CD14-positive monocyte (primary cell): ENCODE measurements around the gene ACVRL1. TPM values are rescaled to one million over a fixed set of nuclear protein-coding genes. Genes with fewer than 3 reads are reported as not detected.
A peak's percentile ranks its signal among the peaks of the same experiment; 100 is the strongest.

Experiments used
- DNase-seq, 3 donors: peaks; one replicate each; pipeline ENCODE4 v3.0.0-alpha.2; 2011 to 2022
- H2AFZ ChIP-seq: 2 replicates; pipeline ENCODE4 v1.6.0; 2012; ENCODE audit warnings: mild to moderate bottlenecking, low read depth, low read length, inconsistent platforms; ENCODE audit not compliant: insufficient read depth, poor library complexity, severe bottlenecking
- H3K27ac ChIP-seq, 2 donors: 1 replicate in 1 of 2; 2 replicates in 1 of 2; pipeline ENCODE4 v1.5.1; 2012 to 2013; ENCODE audit warnings: low read length in 2 of 2, control low read depth in 1 of 2, inconsistent platforms in 1 of 2, low read depth in 1 of 2, mild to moderate bottlenecking in 1 of 2
- H3K27me3 ChIP-seq, 2 donors: one replicate each; pipeline versions ENCODE4 v1.6.0 to v1.6.1; 2011 to 2013; ENCODE audit warnings: low read length in 2 of 2; ENCODE audit not compliant: control insufficient read depth in 2 of 2, insufficient read depth in 2 of 2
- H3K36me3 ChIP-seq, 2 donors: replicated peaks in 1 of 2; 1 replicate in 1 of 2; 2 replicates in 1 of 2; pipeline versions ENCODE4 v1.5.1 to v1.6.1; 2012 to 2013; ENCODE audit warnings: low read length in 2 of 2, control low read depth in 1 of 2, inconsistent platforms in 1 of 2, mild to moderate bottlenecking in 1 of 2; ENCODE audit not compliant: insufficient read depth in 2 of 2, control insufficient read depth in 1 of 2
- H3K4me1 ChIP-seq, 2 donors: 1 replicate in 1 of 2; 2 replicates in 1 of 2; pipeline versions ENCODE4 v1.5.1 to v1.6.1; 2012 to 2013; ENCODE audit warnings: low read length in 2 of 2, control low read depth in 1 of 2, inconsistent platforms in 1 of 2, mild to moderate bottlenecking in 1 of 2, moderate library complexity in 1 of 2; ENCODE audit not compliant: insufficient read depth in 2 of 2, control insufficient read depth in 1 of 2
- H3K4me2 ChIP-seq: replicated peaks from 2 replicates; pipeline ENCODE3; 2012; ENCODE audit warnings: low read length, moderate library complexity, mild to moderate bottlenecking; ENCODE audit not compliant: poor library complexity, severe bottlenecking; ENCODE audit errors: extremely low read depth
- H3K4me3 ChIP-seq, 3 experiments: fragments of 200-600 bp in 1 of 3; sonication (generic) in 1 of 3; replicated peaks in 1 of 3; 1 replicate in 2 of 3; 2 replicates in 1 of 3; pipeline ENCODE4 v1.5.1; 2011 to 2013; ENCODE audit warnings: low read length in 3 of 3, mild to moderate bottlenecking in 3 of 3, control low read depth in 2 of 3, low read depth in 2 of 3, inconsistent platforms in 1 of 3, moderate library complexity in 1 of 3
- H3K79me2 ChIP-seq: 2 replicates; pipeline ENCODE4 v1.6.0; 2012; ENCODE audit warnings: mild to moderate bottlenecking, control low read depth, inconsistent platforms, low read length, moderate library complexity; ENCODE audit not compliant: insufficient read depth
- H3K9ac ChIP-seq: 2 replicates; pipeline ENCODE4 v1.6.0; 2017; ENCODE audit warnings: low read length, mild to moderate bottlenecking; ENCODE audit not compliant: insufficient read depth, poor library complexity, severe bottlenecking
- H3K9me3 ChIP-seq, 2 donors: replicated peaks in 1 of 2; 1 replicate in 1 of 2; 2 replicates in 1 of 2; pipeline versions ENCODE4 v1.5.1 to v1.6.1; 2012 to 2013; ENCODE audit warnings: low read length in 2 of 2, control low read depth in 1 of 2; ENCODE audit not compliant: control insufficient read depth in 1 of 2, insufficient read depth in 1 of 2
- H4K20me1 ChIP-seq: 2 replicates; pipeline ENCODE4 v1.6.0; 2012; ENCODE audit warnings: mild to moderate bottlenecking, low read length, control low read depth, moderate library complexity; ENCODE audit not compliant: insufficient read depth
- H3K27ac Mint-ChIP-seq, 7 donors: one replicate each; pipeline ENCODE4 v1.8.0; 2020; ENCODE audit warnings: mild to moderate bottlenecking in 7 of 7, mixed read lengths in 7 of 7, moderate library complexity in 6 of 7, inconsistent platforms in 2 of 7
- H3K27me3 Mint-ChIP-seq, 3 donors: one replicate each; pipeline ENCODE4 v1.8.0; 2021 to 2022; ENCODE audit warnings: low read depth in 3 of 3, mild to moderate bottlenecking in 3 of 3, mixed read lengths in 3 of 3, moderate library complexity in 3 of 3, inconsistent platforms in 1 of 3
- H3K36me3 Mint-ChIP-seq, 2 donors: one replicate each; pipeline ENCODE4 v1.8.0; 2020; ENCODE audit warnings: mixed read lengths in 2 of 2, inconsistent platforms in 1 of 2, mild to moderate bottlenecking in 1 of 2
- H3K4me1 Mint-ChIP-seq: one replicate; pipeline ENCODE4 v1.8.0; 2020; ENCODE audit warnings: mild to moderate bottlenecking, mixed read lengths
- H3K4me3 Mint-ChIP-seq, 2 donors: one replicate each; pipeline ENCODE4 v1.8.0; 2020; ENCODE audit warnings: mild to moderate bottlenecking in 2 of 2, mixed read lengths in 2 of 2, moderate library complexity in 1 of 2
- H3K9me3 Mint-ChIP-seq, 7 donors: one replicate each; pipeline ENCODE4 v1.8.0; 2020 to 2022; ENCODE audit warnings: mixed read lengths in 7 of 7, mild to moderate bottlenecking in 6 of 7, moderate library complexity in 6 of 7, inconsistent platforms in 2 of 7
- CTCF ChIP-seq: fragments of 200-600 bp; IDR thresholded peaks from one replicate; pipeline ENCODE4 v1.8.0; 2022; ENCODE audit warnings: antibody characterized with exemption, mild to moderate bottlenecking
- WGBS: methylation state at CpG from one replicate; pipeline ENCODE4 v1.1.5; 2013; ENCODE audit warnings: missing lambda C conversion rate; ENCODE audit not compliant: insufficient coverage; 5-methylcytosine and 5-hydroxymethylcytosine counted together
- intact Hi-C, 2 donors: fragments of 100-400 bp; cut with micrococcal nuclease; formaldehyde crosslinking; loops; one replicate each; pipeline versions ENCODE4 v1.15.0 to v1.15.1; 2023
- polyA plus RNA-seq, 3 donors: library from polyadenylated mRNA; depleted of rRNA in 1 of 3; unstranded in 2 of 3; stranded (reverse) in 1 of 3; fragments of 300-500 nt in 2 of 3; fragments of >200 nt in 1 of 3; fragmentation: Illumina TruSeq in 2 of 3; gene quantifications; 1 replicate in 2 of 3; 2 replicates in 1 of 3; pipeline ENCODE4 v1.2.3, GENCODE V29; 2012 to 2021

Gene ACVRL1
- polyA plus RNA-seq, 3 donors: 1.5 to 3.6 (median 2.0) TPM

- H3K9me3 Mint-ChIP-seq: peaks cover 0 to 3% (median 0%) of the 10 kb centered on the region in 7 donors
- DNase-seq: no peak
- Histone ChIP-seq H3K36me3 (no peaks in the 10 kb centered on the region), H3K4me1 (peaks cover 40 to 41% of the 10 kb centered on the region in 2 donors), H3K27me3 (peaks cover 0 to 3% of the 10 kb centered on the region in 2 donors), H3K79me2 (no peaks in the 10 kb centered on the region), H4K20me1 (no peaks in the 10 kb centered on the region), H3K4me3 (no peak overlapping the region), H3K9me3 (no peaks in the 10 kb centered on the region), H3K9ac (no peak overlapping the region), H3K27ac (no peak overlapping the region), H3K4me2 (no peak overlapping the region), H2AFZ (peak overlapping the region; percentile 50)
- H3K27ac Mint-ChIP-seq: no peak overlapping the region
- peaks cover 1 to 12% (median 10%) of the 10 kb centered on the region in 3 donors for H3K27me3 Mint-ChIP-seq
- peaks cover 50% of the 10 kb centered on the region for H3K4me1 Mint-ChIP-seq
- 100% methylated on average over 2 of the region's 4 CpGs for WGBS
- H3K4me3 Mint-ChIP-seq: no peak overlapping the region
- no peak for TF ChIP-seq CTCF
- intact Hi-C loops: loop anchor here (5.0 to 10.0 kb wide), 3 partner anchors 52 to 450 kb away; partner anchors contain the start of gene SLC4A8 (in 1 of the 2)
- H3K36me3 Mint-ChIP-seq: peaks cover 0 to 2% of the 10 kb centered on the region in 2 donors
Observed at GRCh38 chr12:51874486-51874885, 32.8 kb upstream of the ACVRL1 start.

DNA sequence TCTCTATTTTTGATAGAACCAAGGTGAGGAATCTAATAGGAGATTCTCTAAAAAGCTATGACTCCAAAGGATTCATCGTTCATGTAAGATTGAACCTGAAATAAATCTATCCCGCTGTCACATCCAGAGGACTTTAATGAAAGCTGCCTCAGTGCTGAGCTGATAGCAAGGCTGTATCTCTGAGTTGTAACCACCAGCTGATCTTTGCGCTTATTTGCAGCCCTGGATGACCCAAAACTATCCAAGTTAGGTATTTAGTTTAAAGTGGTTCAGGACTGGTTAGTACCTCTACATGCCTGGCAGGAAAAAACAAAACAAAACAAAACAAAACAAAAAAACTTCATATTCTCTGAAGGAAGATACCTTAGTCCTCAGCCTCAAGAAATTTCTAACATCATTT is 28.2 kb upstream of the ACVRL1 start:
- no peak for TF ChIP-seq CTCF
- peaks cover 0 to 4% (median 2%) of the 10 kb centered on the region in 7 donors for H3K9me3 Mint-ChIP-seq
- Histone ChIP-seq H3K4me2 (no peak overlapping the region), H3K27ac (no peak overlapping the region), H4K20me1 (no peaks in the 10 kb centered on the region), H3K27me3 (no peaks in the 10 kb centered on the region), H3K4me3 (no peak overlapping the region), H3K9ac (no peak overlapping the region), H3K79me2 (no peaks in the 10 kb centered on the region), H3K9me3 (no peaks in the 10 kb centered on the region), H2AFZ (no peak overlapping the region), H3K4me1 (peaks cover 20 to 25% of the 10 kb centered on the region in 2 donors), H3K36me3 (no peaks in the 10 kb centered on the region)
- WGBS: 85% methylated on average over 2 of the region's 3 CpGs
- intact Hi-C loops: loop anchor here in 1 of 2 donors (10.0 kb wide), 1 partner anchor 454 kb away; the partner anchor contains the start of gene SLC4A8
- H3K4me1 Mint-ChIP-seq: peaks cover 27% of the 10 kb centered on the region
- H3K27me3 Mint-ChIP-seq: peaks cover 1 to 5% (median 4%) of the 10 kb centered on the region in 3 donors
- no peaks in the 10 kb centered on the region for H3K36me3 Mint-ChIP-seq
- no peak overlapping the region for H3K27ac Mint-ChIP-seq
- no peak overlapping the region for H3K4me3 Mint-ChIP-seq
- DNase-seq: no peak
